Prostate gland (tissue), 2 donors: Measurements from ENCODE around the gene CLNK.

Experiments
- CTCF ChIP-seq, 4 experiments: fragments of 200-600 bp in 2 of 4; fragments of 450-650 bp in 2 of 4; sonication (generic) in 2 of 4; IDR thresholded peaks; 1 replicate in 3 of 4; 2 replicates in 1 of 4; pipeline ENCODE4 v1.5.1; 2016 to 2019; ENCODE audit warnings: antibody characterized with exemption in 4 of 4, mild to moderate bottlenecking in 2 of 4, moderate library complexity in 2 of 4
- POLR2A ChIP-seq: fragments of 450-650 bp; IDR thresholded peaks from one replicate; pipeline ENCODE4 v1.6.1; 2016; ENCODE audit warnings: antibody characterized with exemption, mild to moderate bottlenecking

- no peak for TF ChIP-seq CTCF (IDR thresholded peaks at IDR 0.05)
- no peak for TF ChIP-seq POLR2A
These were observed 96.9 kb downstream of the CLNK start for GRCh38 chr4:10587697-10588096.
